ENCODE measurements around the gene FOXD2. TPM values are rescaled to one million over a fixed set of nuclear protein-coding genes. Genes with fewer than 3 reads are reported as not detected.

Gene FOXD2
- total and polyA plus RNA-seq, 4 donors: 0.38 to 4.2 (median 2.1) TPM

DNA sequence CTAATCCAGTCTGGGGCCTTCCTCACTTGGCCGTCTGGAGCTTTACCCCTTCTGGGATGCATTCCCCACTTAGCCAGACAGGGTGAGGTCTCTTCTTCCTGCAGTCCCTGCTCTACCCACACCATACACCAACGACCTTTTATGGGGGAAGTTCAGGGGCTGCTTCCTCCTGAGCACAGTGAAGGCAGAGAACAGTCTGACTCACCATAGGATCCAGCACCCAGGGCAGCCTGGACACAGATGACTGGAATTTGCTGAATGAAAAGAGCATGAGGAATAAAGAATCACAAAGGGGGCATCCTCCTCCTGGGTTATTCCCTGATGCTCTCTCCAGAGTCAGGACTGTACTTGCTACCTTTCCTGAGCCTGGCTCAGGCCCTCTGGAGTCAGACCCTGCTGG lies 26.4 kb upstream of the FOXD2 start:
- Histone ChIP-seq H3K27me3 (ENCODE audit: control insufficient read depth in 1 of 2, insufficient read depth in 2 of 2, low read length in 1 of 2) (no peaks in the 10 kb centered on the region), H3K27ac (ENCODE audit: low read depth in 1 of 2, low read length in 2 of 2) (no peak overlapping the region), H3K4me3 (ENCODE audit: low read length in 2 of 2) (no peak overlapping the region), H3K9me3 (ENCODE audit: control insufficient read depth, low read length) (no peaks in the 10 kb centered on the region), H3K4me1 (ENCODE audit: control insufficient read depth in 1 of 2, insufficient read depth in 2 of 2, low read length in 2 of 2) (no peaks in the 10 kb centered on the region), H3K36me3 (ENCODE audit: control insufficient read depth in 1 of 2, insufficient read depth in 2 of 2, low read length in 1 of 2) (no peaks in the 10 kb centered on the region)
- WGBS, 2 donors: 69% methylated on average over 2 of the region's 2 CpGs
- DNase-seq (no peak), ATAC-seq (ENCODE audit: low FRiP score) (no peak)
- intact Hi-C loops (cut with DNase I): no loop called here

DNA sequence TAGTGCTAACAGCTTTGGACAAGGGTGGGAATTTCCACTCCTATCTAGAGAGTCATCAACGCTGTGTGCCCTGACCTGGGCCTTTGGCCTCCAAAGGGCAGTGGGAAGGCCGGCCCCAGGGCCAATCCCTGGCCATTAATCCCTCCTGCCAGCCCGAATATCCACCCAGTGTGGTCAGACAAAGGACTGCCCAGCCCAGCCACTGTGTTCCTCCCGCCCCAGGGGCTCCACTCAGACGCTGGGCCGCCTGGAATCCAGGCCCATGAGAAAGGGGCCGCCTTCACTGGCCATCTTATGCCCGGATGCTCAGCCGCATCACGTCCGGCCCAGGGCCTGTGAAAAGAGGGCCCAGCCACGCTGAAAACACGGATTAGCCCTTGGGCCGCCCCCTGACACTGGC lies 25.4 kb upstream of the FOXD2 start:
- 95 to 98% methylated on average over 14 of the region's 14 CpGs for WGBS, 2 donors
- ATAC-seq (ENCODE audit: low FRiP score): no peak
- Histone ChIP-seq H3K4me1 (ENCODE audit: control insufficient read depth in 1 of 2, insufficient read depth in 2 of 2, low read length in 2 of 2) (peaks cover 0 to 1% of the 10 kb centered on the region in 2 donors), H3K36me3 (ENCODE audit: control insufficient read depth in 1 of 2, insufficient read depth in 2 of 2, low read length in 1 of 2) (no peaks in the 10 kb centered on the region), H3K4me3 (ENCODE audit: low read length in 2 of 2) (no peak overlapping the region), H3K27me3 (ENCODE audit: control insufficient read depth in 1 of 2, insufficient read depth in 2 of 2, low read length in 1 of 2) (no peaks in the 10 kb centered on the region), H3K27ac (ENCODE audit: low read depth in 1 of 2, low read length in 2 of 2) (no peak overlapping the region), H3K9me3 (ENCODE audit: control insufficient read depth, low read length) (no peaks in the 10 kb centered on the region)
- DNase-seq: no peak
- intact Hi-C loops (cut with DNase I): no loop called here

DNA sequence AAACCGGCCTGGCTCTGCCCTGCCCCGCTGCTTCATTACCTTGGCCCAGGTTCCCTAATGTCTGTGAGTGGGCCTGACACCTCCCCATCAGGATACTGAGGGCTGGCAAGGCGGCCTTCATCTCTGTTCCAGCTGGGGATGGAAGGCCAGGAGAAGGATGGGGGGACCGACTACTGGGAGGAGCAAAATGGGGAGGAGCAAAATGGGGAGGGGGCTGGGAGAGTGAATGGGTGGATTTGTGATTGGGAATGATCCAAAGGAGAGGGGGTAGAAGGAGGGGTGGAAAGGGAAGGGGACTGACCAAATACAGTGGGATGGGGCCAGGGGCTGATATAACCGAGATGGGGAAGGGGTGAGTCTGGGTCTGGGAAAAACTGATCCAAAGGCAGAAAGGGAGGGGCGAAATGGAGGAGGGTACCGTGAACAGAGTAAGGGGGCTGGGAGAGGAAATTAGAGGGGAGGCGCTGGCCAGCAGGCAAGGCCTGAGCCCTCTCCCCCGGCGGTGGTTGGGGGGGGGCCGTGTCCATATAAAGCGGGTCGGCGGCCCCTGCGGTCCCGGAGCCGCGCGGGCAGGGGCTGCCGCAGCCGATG lies 22.0 kb upstream of the FOXD2 start, which contains the start of gene FOXE3:
Gene FOXE3, plus strand, starts transcription at position 558 of the 591 bp plus-strand sequence. Its CDS starts 31 bp downstream, at position 589.
- ATAC-seq (ENCODE audit: low FRiP score) (no peak), DNase-seq (peak in 1 of 2 donors; percentile 49)
- Histone ChIP-seq H3K4me3 (ENCODE audit: low read length in 2 of 2) (no peak within 1 kb of the TSS), H3K27ac (ENCODE audit: low read depth in 1 of 2, low read length in 2 of 2) (no peak within 1 kb of the TSS), H3K27me3 (ENCODE audit: control insufficient read depth in 1 of 2, insufficient read depth in 2 of 2, low read length in 1 of 2) (no peaks in the 10 kb centered on the region), H3K4me1 (ENCODE audit: control insufficient read depth in 1 of 2, insufficient read depth in 2 of 2, low read length in 2 of 2) (peaks cover 0 to 1% of the 10 kb centered on the region in 2 donors), H3K36me3 (ENCODE audit: control insufficient read depth in 1 of 2, insufficient read depth in 2 of 2, low read length in 1 of 2) (no peaks in the 10 kb centered on the region), H3K9me3 (ENCODE audit: control insufficient read depth, low read length) (no peaks in the 10 kb centered on the region)
- intact Hi-C loops (cut with DNase I): no loop called here
- WGBS, 2 donors: 29 to 50% methylated on average over 12 to 21 of the region's 21 CpGs

- no peak overlapping the region for H3K4me3 ChIP-seq (ENCODE audit: low read length in 2 of 2)
Measured at GRCh38 chr1:47416319-47417169, 21.3 kb upstream of the FOXD2 start.

GRCh38 chr1:47417170-47418044 lies 20.4 kb upstream of the FOXD2 start:
- Histone ChIP-seq H3K27me3 (ENCODE audit: control insufficient read depth in 1 of 2, insufficient read depth in 2 of 2, low read length in 1 of 2) (no peaks in the 10 kb centered on the region), H3K36me3 (ENCODE audit: control insufficient read depth in 1 of 2, insufficient read depth in 2 of 2, low read length in 1 of 2) (no peaks in the 10 kb centered on the region), H3K9me3 (ENCODE audit: control insufficient read depth, low read length) (no peaks in the 10 kb centered on the region), H3K27ac (ENCODE audit: low read depth in 1 of 2, low read length in 2 of 2) (no peak overlapping the region), H3K4me1 (ENCODE audit: control insufficient read depth in 1 of 2, insufficient read depth in 2 of 2, low read length in 2 of 2) (peaks cover 0 to 1% of the 10 kb centered on the region in 2 donors), H3K4me3 (ENCODE audit: low read length in 2 of 2) (no peak overlapping the region)
- intact Hi-C loops (cut with DNase I): no loop called here
- DNase-seq (peak in 1 of 2 donors; percentile 41), ATAC-seq (ENCODE audit: low FRiP score) (no peak)
- WGBS, 2 donors: 49 to 58% methylated on average over 38 to 39 of the region's 39 CpGs

More at GRCh38 chr1:47416319-47417169, 21.3 kb upstream of the FOXD2 start:
- DNase-seq (peak in 1 of 2 donors; percentile 76), ATAC-seq (ENCODE audit: low FRiP score) (no peak)
- no peak overlapping the region for H3K27ac ChIP-seq (ENCODE audit: low read depth in 1 of 2, low read length in 2 of 2)
- peaks cover 0 to 1% of the 10 kb centered on the region in 2 donors for H3K4me1 ChIP-seq (ENCODE audit: control insufficient read depth in 1 of 2, insufficient read depth in 2 of 2, low read length in 2 of 2)
- no peaks in the 10 kb centered on the region for H3K9me3 ChIP-seq (ENCODE audit: control insufficient read depth, low read length)
- 2 to 3% methylated on average over 46 to 134 of the region's 134 CpGs for WGBS, 2 donors
- H3K36me3 ChIP-seq (ENCODE audit: control insufficient read depth in 1 of 2, insufficient read depth in 2 of 2, low read length in 1 of 2): no peaks in the 10 kb centered on the region
- intact Hi-C loops (cut with DNase I): no loop called here
- H3K27me3 ChIP-seq (ENCODE audit: control insufficient read depth in 1 of 2, insufficient read depth in 2 of 2, low read length in 1 of 2): no peaks in the 10 kb centered on the region

GRCh38 chr1:47418122-47418521 lies 19.7 kb upstream of the FOXD2 start:
- Histone ChIP-seq H3K36me3 (ENCODE audit: control insufficient read depth in 1 of 2, insufficient read depth in 2 of 2, low read length in 1 of 2) (no peaks in the 10 kb centered on the region), H3K27ac (ENCODE audit: low read depth in 1 of 2, low read length in 2 of 2) (no peak overlapping the region), H3K27me3 (ENCODE audit: control insufficient read depth in 1 of 2, insufficient read depth in 2 of 2, low read length in 1 of 2) (no peaks in the 10 kb centered on the region), H3K4me3 (ENCODE audit: low read length in 2 of 2) (no peak overlapping the region), H3K9me3 (ENCODE audit: control insufficient read depth, low read length) (no peaks in the 10 kb centered on the region), H3K4me1 (ENCODE audit: control insufficient read depth in 1 of 2, insufficient read depth in 2 of 2, low read length in 2 of 2) (peaks cover 0 to 1% of the 10 kb centered on the region in 2 donors)
- ATAC-seq (ENCODE audit: low FRiP score) (no peak), DNase-seq (no peak)
- intact Hi-C loops (cut with DNase I): no loop called here
- 78 to 84% methylated on average over 2 of the region's 2 CpGs for WGBS, 2 donors

GRCh38 chr1:47418681-47419325 lies 19.0 kb upstream of the FOXD2 start:
- Histone ChIP-seq H3K4me3 (ENCODE audit: low read length in 2 of 2) (no peak overlapping the region), H3K4me1 (ENCODE audit: control insufficient read depth in 1 of 2, insufficient read depth in 2 of 2, low read length in 2 of 2) (peaks cover 0 to 1% of the 10 kb centered on the region in 2 donors), H3K27ac (ENCODE audit: low read depth in 1 of 2, low read length in 2 of 2) (no peak overlapping the region), H3K27me3 (ENCODE audit: control insufficient read depth in 1 of 2, insufficient read depth in 2 of 2, low read length in 1 of 2) (no peaks in the 10 kb centered on the region), H3K36me3 (ENCODE audit: control insufficient read depth in 1 of 2, insufficient read depth in 2 of 2, low read length in 1 of 2) (no peaks in the 10 kb centered on the region), H3K9me3 (ENCODE audit: control insufficient read depth, low read length) (no peaks in the 10 kb centered on the region)
- ATAC-seq (ENCODE audit: low FRiP score): no peak
- intact Hi-C loops (cut with DNase I): no loop called here
- 89 to 91% methylated on average over 6 of the region's 6 CpGs for WGBS, 2 donors
- no peak for DNase-seq

- ATAC-seq (ENCODE audit: low FRiP score): no peak
- Histone ChIP-seq H3K9me3 (ENCODE audit: control insufficient read depth, low read length) (no peaks in the 10 kb centered on the region), H3K4me3 (ENCODE audit: low read length in 2 of 2) (no peak overlapping the region), H3K4me1 (ENCODE audit: control insufficient read depth in 1 of 2, insufficient read depth in 2 of 2, low read length in 2 of 2) (peaks cover 0 to 1% of the 10 kb centered on the region in 2 donors), H3K27ac (ENCODE audit: low read depth in 1 of 2, low read length in 2 of 2) (no peak overlapping the region), H3K36me3 (ENCODE audit: control insufficient read depth in 1 of 2, insufficient read depth in 2 of 2, low read length in 1 of 2) (no peaks in the 10 kb centered on the region), H3K27me3 (ENCODE audit: control insufficient read depth in 1 of 2, insufficient read depth in 2 of 2, low read length in 1 of 2) (no peaks in the 10 kb centered on the region)
- WGBS, 2 donors: 88% methylated on average over 4 of the region's 4 CpGs
- DNase-seq: no peak
- intact Hi-C loops (cut with DNase I): loop anchor here in 1 of 2 donors (5.0 kb wide), 1 partner anchor 228 kb away; the partner anchor contains the start of gene PDZK1IP1
Measured at GRCh38 chr1:47420547-47420946, 17.3 kb upstream of the FOXD2 start.
